Hematopoietic multipotent progenitor cell treated with erythropoietin and hydrocortisone succinate and interleukin-3 and kit ligand, for 8 days (in vitro differentiated cells): ENCODE data around the gene PHF21B.

Experiments used
- DNase-seq: peaks from one replicate; pipeline ENCODE4 v3.0.0-alpha.2; 2015

The PHF21B gene

DNA sequence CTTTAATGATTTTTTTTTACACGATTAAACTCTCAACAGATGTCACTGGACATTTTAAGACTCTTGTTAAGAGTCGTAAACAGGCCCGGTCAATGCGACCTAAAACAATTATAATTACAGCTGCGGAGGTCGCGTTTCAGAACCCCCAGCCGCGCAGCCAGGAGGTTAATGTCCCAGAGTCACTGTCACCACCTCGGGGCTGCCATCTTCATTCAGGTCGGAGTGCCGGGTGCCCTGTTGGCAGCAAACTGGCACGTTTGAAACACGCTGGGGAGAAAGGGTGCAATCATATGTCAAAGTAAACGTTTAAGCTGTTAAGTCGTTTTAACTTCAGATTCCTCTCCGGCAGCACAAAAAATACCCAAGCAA lies 711 bp upstream of the PHF21B start:
- DNase-seq: no peak

GRCh38 chr22:45008751-45009605 lies 827 bp downstream of the PHF21B start:
- DNase-seq: no peak

DNA sequence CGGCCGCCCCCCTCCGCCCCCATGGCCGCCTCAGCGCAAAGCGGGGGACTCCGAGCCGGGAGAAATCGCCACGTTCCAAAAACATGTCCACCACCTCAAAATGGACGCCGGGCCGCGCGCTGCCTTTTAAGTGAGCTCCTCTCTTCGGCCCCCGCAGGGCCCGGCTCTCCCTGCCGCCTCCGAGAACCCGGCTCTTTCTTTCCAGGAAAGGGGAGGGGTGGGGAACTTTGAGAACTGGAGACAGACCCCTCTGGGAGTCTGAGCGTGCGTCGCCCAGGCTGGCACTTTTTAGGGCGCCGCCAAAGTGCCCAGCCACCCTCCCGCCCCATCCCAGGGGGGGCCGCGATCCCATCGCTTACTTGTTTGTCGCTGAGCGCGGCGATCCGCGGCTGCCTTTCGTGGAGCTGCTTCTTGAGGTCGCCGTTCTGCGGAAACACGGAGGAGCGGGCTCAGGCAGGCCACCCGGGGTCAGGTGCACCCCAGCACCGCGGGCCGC lies 1.6 kb downstream of the PHF21B start:
- DNase-seq: peak; percentile 4

DNA sequence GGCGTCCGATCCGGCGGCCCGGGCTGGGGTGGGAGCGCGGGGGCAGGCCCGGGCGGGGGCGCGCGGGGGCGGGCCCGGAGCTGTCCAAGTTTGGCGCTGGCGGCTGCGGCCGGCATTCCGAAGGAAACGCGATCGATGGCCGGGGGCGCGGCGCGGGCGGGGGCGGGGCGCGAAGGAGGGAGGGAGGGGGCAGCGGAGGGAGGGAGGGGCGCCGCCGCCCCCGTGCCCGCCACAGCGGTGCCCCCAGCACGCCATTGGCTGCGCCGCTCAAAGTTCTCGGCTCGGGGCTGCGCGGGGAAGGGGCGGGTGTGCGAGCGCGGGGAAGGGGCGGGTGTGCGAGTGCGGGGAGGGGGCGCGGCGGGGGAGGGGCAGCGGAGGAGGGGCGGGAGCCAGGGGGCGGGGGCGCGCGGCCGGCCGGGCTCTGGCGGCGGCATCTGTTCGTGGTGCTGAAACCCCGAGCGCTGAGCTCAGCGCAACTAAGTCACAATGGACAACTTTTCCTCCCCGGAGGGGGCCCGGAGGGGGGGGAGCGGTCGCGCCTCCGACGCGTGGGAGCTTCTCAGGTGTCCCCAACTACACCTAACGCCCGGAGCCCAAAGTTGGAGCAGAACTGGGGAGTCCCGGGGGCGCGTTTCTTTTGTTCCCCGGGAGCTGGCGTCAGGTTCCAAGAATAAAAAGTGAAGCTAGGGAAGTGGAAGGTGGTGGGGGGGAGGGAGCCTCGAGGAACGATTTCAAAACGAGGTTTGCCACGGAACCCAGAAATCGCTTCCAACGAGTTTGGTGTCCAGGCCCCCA lies 2.2 kb downstream of the PHF21B start:
- DNase-seq: no peak

DNA sequence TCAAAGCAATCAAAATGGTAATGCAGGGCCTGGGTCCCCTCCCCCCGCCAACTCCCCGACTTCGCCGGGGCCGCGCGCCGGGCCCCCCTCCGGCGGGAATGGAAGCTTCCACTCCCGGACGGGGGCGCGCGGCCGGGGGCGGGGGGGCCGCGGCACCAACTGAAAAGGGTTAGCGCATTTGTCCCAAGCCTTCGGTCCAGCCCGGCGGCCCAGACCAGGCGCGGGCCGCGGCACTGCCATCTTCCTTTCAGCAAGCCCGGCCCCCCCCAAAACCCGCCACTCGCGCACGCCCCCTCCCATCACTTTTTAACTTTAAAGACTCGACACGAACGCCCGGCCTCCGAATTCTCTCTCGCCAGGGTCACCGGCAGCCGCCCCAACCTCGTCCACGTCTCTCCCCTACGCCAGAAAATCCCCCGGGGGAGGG lies 2.8 kb downstream of the PHF21B start:
- DNase-seq: no peak

- DNase-seq: no peak
These were observed 3.5 kb downstream of the PHF21B start for GRCh38 chr22:45006111-45006963.

- no peak for DNase-seq
These were observed 8.2 kb downstream of the PHF21B start for GRCh38 chr22:45001653-45002052.

GRCh38 chr22:45000330-45000729 lies 9.5 kb downstream of the PHF21B start:
- DNase-seq: no peak

- DNase-seq: no peak
These were observed 10.1 kb downstream of the PHF21B start for GRCh38 chr22:44999687-45000086.

DNA sequence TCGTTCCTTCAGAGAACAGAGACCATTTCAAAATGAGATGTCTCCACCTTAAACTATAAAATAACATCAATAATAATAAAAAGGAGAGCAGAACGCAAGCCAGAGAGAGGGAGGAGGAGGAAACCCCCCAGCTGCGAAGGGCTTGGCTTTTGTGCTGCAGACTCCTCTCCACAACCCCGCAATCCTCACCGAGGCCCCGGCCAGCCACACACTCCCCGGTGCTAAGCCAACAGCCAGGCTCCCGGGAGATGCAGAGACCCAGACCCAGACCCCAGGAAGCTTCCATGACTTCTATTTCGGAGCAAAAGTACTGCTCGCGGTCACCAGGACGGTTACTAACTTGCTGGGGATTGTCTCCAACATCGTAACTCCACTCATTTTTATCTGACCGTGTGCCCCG lies 10.6 kb downstream of the PHF21B start:
- DNase-seq: no peak

DNA sequence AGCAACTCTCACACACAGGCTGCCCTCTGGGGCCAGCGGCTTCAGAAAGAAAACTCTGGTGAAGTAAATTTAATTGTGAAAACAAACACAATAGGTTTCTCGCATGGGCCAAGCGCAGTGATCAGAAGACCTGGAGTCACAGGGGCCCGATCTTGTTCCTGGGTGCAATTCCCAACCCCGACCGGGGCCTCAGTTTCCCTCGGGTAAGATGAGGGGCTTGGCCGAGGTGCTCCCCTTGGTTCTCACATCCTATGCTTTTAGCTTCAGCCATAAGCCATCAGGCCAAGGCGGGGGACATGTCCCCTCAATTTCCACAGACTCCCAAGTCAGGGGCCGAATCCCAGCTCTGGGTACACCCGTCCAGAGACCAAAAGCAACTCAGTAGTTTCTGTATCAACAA lies 11.5 kb downstream of the PHF21B start:
- no peak for DNase-seq

DNA sequence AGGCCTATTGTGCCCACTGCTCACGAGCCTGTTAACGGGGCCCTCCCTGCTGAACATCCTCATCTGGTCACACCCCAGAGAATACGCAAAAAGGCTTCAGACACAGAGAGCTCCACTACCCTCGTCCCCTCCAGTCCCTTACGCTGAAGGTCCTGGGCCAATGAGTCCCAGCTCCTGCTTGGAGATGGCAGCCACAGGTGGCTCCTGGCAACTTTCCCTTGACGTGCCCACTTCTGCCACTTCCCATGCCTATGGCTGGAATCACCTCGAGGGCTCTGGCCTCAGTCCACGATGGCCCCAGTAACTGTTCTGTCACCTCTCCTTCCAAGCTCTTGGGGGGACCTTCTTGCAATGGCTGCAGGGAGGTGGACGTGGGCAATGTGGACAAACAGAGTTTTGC lies 12.7 kb downstream of the PHF21B start:
- DNase-seq: no peak

DNA sequence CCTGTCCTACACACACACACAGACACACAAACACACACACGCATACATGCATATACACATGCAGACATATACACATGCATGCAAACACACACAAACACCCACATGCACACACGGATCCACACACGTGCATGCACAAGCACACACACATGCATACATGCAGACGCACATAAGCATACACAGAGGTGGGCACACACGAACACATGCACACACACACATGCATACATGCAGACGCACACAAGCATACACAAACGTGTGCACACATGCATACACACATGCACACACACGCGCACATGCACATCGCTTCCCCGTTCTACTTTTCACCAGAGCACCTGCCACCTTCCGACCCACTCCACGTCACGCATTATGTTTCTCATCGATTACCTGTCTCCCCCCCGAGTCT lies 13.2 kb downstream of the PHF21B start:
- DNase-seq: no peak

DNA sequence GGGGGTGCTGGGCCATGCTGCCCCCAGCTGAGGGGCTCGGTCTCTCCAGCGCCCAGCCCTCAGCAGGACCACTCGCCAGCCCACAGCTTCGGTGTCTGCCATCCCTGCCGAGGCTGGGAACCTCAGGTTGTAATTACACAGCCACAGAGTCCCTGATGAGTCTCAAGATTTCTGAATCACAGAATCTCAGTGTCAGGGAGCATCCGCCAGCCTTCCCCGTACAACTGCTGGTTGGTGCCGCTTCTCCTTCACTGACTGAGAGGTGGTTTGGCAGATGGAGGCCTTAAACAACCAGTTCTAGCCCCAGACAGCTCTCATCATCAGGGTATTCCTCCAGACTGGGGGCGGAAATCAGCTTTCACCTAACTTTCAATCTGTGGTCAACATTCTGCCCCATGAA lies 13.7 kb downstream of the PHF21B start:
- DNase-seq: no peak

DNA sequence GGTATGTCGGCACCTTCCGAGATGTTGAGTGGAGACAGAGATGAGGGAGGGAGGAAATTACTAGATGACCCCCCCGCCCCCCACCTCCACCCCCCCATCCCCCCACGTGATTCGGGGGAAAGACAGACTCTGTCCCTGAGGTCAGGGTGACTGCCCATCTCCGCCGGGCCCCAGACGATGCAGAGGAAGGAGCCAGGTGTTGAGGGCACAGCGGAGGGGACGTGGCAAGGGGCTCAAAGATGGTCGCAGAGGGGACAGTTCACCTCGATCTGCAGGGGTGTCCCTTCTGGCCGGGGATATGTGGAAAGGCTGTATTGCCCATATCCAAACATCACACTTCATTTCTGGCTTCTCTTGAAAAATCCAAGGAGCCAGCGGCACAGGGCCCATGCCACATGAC lies 14.1 kb downstream of the PHF21B start:
- DNase-seq: no peak

DNA sequence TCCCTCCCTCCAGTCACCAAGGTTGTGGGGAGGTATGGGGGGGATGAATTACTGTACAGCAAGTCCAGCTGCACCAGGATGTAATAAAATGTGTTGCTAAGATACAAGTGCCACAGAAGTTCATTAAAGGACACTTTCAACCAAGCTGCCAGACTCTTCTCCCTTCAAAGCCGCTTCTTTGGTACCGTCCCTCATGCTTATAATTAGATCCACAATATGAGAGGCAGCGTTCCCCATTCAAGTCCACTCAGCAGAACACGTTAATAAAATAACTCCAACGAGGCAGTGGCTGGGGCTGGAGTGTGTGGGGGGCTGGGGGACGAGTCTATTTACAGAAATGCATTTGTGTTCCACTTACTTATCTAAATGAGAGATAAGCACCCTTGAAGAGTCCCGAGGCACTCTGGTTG lies 14.7 kb downstream of the PHF21B start:
- no peak for DNase-seq

DNA sequence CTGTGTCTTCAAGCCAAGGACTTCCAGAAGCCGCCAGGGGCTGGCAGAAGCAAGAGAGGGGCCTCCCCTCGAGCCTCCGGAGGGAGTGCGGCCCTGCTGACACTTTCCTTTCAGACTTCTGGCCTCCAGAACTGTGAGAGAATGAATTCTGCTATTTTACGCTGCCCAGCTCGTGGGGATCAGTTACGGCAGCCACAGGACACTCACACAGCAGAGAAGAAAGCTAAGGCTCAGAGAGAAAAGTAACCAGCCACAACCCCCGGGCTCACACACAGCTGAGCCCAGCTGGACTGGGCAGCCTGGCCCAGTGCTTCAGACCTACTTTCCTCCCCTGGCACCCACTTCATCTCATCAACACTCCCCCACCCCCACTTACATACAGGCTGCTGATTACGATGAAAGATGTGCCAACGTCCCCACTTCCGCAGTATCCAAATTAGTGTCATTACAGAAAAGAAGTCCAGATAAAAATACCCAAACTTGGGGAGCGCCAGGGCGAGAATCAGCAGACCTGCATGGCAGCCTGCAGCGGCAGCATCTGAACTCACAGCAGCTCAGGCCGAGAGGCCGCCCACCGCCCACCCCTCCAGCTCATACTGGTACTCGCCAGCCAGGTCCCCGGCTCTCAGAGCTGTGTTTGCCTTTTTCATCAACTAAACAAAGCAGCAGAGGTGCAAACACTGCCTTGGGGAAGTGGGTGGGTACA lies 15.3 kb downstream of the PHF21B start:
- DNase-seq: no peak

DNA sequence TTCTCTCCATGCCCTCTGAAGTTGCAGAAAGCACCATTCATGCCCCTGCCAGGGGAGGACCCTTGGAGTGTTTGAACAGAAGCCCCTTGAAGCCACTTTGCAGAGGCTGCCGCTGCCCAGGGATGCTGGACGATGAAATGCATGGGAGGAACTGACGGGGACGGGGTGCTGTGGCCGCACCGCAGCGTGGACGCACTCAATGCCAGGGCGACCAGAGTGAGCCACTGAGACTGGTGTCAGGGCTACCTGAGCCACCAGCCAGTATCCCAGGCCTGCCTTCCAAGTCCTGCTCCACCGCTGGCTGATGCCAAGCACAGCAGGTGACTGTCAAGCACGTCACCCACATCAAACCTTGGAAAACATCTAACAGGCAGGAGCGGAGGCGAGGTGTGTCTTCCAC lies 17.6 kb downstream of the PHF21B start:
- no peak for DNase-seq

GRCh38 chr22:44991218-44991617 lies 18.6 kb downstream of the PHF21B start:
- DNase-seq: no peak

- DNase-seq: no peak
These were observed 19.0 kb downstream of the PHF21B start for GRCh38 chr22:44990810-44991209.

GRCh38 chr22:44990328-44990727 lies 19.5 kb downstream of the PHF21B start:
- no peak for DNase-seq

DNA sequence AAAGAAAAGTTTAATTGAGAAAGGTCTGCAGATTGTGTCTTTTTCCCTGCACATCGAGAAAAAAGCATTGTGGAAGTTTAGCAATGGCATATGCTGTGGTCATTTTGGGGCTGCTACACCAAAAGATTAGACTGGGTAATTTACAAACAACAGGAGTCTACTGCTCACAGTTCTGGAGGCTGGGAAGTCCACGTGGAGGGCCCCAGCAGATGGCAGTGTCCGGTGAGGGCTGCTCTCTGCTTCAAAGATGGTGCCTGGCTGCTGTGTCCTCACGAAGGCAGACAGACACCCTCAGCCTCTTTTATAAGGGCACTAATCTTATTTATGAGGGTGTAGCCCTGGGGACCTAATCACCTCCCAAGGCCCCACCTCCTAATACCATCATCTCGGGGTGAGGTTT lies 21.1 kb downstream of the PHF21B start:
- DNase-seq: no peak

- no peak for DNase-seq
These were observed 22.9 kb downstream of the PHF21B start for GRCh38 chr22:44986926-44987325.
